Endodermal cell (in vitro differentiated cells): ENCODE data around the gene C1QL2. TPM values are rescaled to one million over a fixed set of nuclear protein-coding genes. Genes with fewer than 3 reads are reported as not detected.

ENCODE experiments used
- DNase-seq: peaks from one replicate; pipeline ENCODE4 v3.0.0-alpha.2; 2017
- H3K27ac ChIP-seq: 2 replicates; pipeline ENCODE4 v1.5.1; 2013; ENCODE audit warnings: mild to moderate bottlenecking, low read depth, low read length, moderate library complexity
- H3K27me3 ChIP-seq: 2 replicates; pipeline ENCODE4 v1.6.1; 2013; ENCODE audit warnings: mild to moderate bottlenecking, low read length, moderate library complexity; ENCODE audit not compliant: insufficient read depth, control insufficient read depth, poor library complexity, severe bottlenecking
- H3K36me3 ChIP-seq: 2 replicates; pipeline ENCODE4 v1.7.0; 2013; ENCODE audit warnings: mild to moderate bottlenecking, low read length, moderate library complexity; ENCODE audit not compliant: control insufficient read depth, insufficient read depth
- H3K4me1 ChIP-seq: one replicate; pipeline ENCODE4 v1.7.0; 2013; ENCODE audit warnings: low read length; ENCODE audit not compliant: control insufficient read depth, insufficient read depth
- H3K4me3 ChIP-seq: 2 replicates; pipeline ENCODE4 v1.5.1; 2013; ENCODE audit warnings: mild to moderate bottlenecking, low read length, moderate library complexity
- H3K9ac ChIP-seq: 2 replicates; pipeline ENCODE4 v1.6.1; 2013; ENCODE audit warnings: mild to moderate bottlenecking, low read length, moderate library complexity; ENCODE audit not compliant: poor library complexity, severe bottlenecking; ENCODE audit errors: extremely low read depth
- H3K9me3 ChIP-seq: 2 replicates; pipeline ENCODE4 v1.6.1; 2013; ENCODE audit warnings: mild to moderate bottlenecking, low read length, moderate library complexity; ENCODE audit not compliant: control insufficient read depth
- H3K27ac Mint-ChIP-seq: 2 replicates; pipeline ENCODE4 v1.8.0; 2020; ENCODE audit warnings: mixed read lengths
- H3K27me3 Mint-ChIP-seq: 2 replicates; pipeline ENCODE4 v1.8.0; 2021; ENCODE audit warnings: mild to moderate bottlenecking, mixed read lengths; ENCODE audit not compliant: insufficient read depth
- H3K36me3 Mint-ChIP-seq: 2 replicates; pipeline ENCODE4 v1.8.0; 2020; ENCODE audit warnings: low read depth, mixed read lengths
- H3K4me1 Mint-ChIP-seq: 2 replicates; pipeline ENCODE4 v1.8.0; 2020; ENCODE audit warnings: mixed read lengths
- H3K4me3 Mint-ChIP-seq: 2 replicates; pipeline ENCODE4 v1.8.0; 2020; ENCODE audit warnings: mild to moderate bottlenecking, moderate library complexity, mixed read lengths
- H3K9me3 Mint-ChIP-seq: 2 replicates; pipeline ENCODE4 v1.8.0; 2020; ENCODE audit warnings: mild to moderate bottlenecking, mixed read lengths
- CTCF ChIP-seq: fragments of 200-600 bp; sonication (generic); conservative IDR thresholded peaks from 2 replicates; pipeline ENCODE4 v1.5.0; 2021; ENCODE audit warnings: antibody characterized with exemption, mild to moderate bottlenecking
- WGBS, 2 experiments: methylation state at CpG; one replicate each; pipeline versions ENCODE4 v1.1.5 to v1.1.7; 2013; ENCODE audit warnings: missing lambda C conversion rate in 2 of 2, mixed read lengths in 1 of 2; ENCODE audit not compliant: insufficient coverage in 1 of 2, insufficient read length in 1 of 2; 5-methylcytosine and 5-hydroxymethylcytosine counted together
- total RNA-seq, 2 donors: library from RNA; stranded (reverse); fragmentation: NEBNext Ultra II Directional in 1 of 2; extraction: Animal tissue kit (Norgen Biotek cat#: 25700) in 1 of 2; gene quantifications; 2 replicates in 1 of 2; 3 replicates in 1 of 2; pipeline ENCODE4 v1.2.1, GENCODE V29; 2021

The C1QL2 gene
- total RNA-seq, 2 donors from 2014 or later, result not detected

- 92% methylated on average over 10 of the region's 10 CpGs for WGBS, 2 experiments
- H3K4me1 ChIP-seq, result no peaks in the 10 kb centered on the region
- H3K9ac ChIP-seq, result no peak overlapping the region
- no peak for DNase-seq
- no peaks in the 10 kb centered on the region for H3K9me3 ChIP-seq
- H3K4me1 Mint-ChIP-seq, result no peaks in the 10 kb centered on the region
- H3K4me3 Mint-ChIP-seq, result no peak overlapping the region
- H3K9me3 Mint-ChIP-seq, result peaks cover 6% of the 10 kb centered on the region
- no peaks in the 10 kb centered on the region for H3K27me3 ChIP-seq
- H3K27me3 Mint-ChIP-seq, result peaks cover 5% of the 10 kb centered on the region
- H3K27ac ChIP-seq, result no peak overlapping the region
- no peak for TF ChIP-seq CTCF
- no peaks in the 10 kb centered on the region for H3K36me3 ChIP-seq
- no peak overlapping the region for H3K27ac Mint-ChIP-seq
- H3K36me3 Mint-ChIP-seq, result no peaks in the 10 kb centered on the region
- no peak overlapping the region for H3K4me3 ChIP-seq
These were observed 17.0 kb upstream of the C1QL2 start for GRCh38 chr2:119175517-119175916.

GRCh38 chr2:119174993-119175347 lies 16.4 kb upstream of the C1QL2 start:
- Histone ChIP-seq H3K4me3 (no peak overlapping the region), H3K27me3 (no peaks in the 10 kb centered on the region), H3K36me3 (no peaks in the 10 kb centered on the region), H3K9ac (no peak overlapping the region), H3K4me1 (no peaks in the 10 kb centered on the region), H3K27ac (no peak overlapping the region), H3K9me3 (no peaks in the 10 kb centered on the region)
- Mint-ChIP-seq H3K27ac (no peak overlapping the region), H3K4me1 (no peaks in the 10 kb centered on the region), H3K9me3 (peaks cover 6% of the 10 kb centered on the region), H3K27me3 (peaks cover 5% of the 10 kb centered on the region), H3K36me3 (no peaks in the 10 kb centered on the region), H3K4me3 (no peak overlapping the region)
- WGBS, 2 experiments, result 84 to 87% methylated on average over 3 to 6 of the region's 6 CpGs
- TF ChIP-seq CTCF, result no peak
- DNase-seq, result no peak

GRCh38 chr2:119174216-119174992 lies 15.9 kb upstream of the C1QL2 start:
- Mint-ChIP-seq H3K4me1 (no peaks in the 10 kb centered on the region), H3K27ac (no peak overlapping the region), H3K36me3 (no peaks in the 10 kb centered on the region), H3K4me3 (no peak overlapping the region), H3K9me3 (peaks cover 6% of the 10 kb centered on the region), H3K27me3 (peaks cover 5% of the 10 kb centered on the region)
- no peak overlapping the region for H3K27ac ChIP-seq
- no peaks in the 10 kb centered on the region for H3K4me1 ChIP-seq
- H3K9me3 ChIP-seq, result no peaks in the 10 kb centered on the region
- peaks cover 6% of the 10 kb centered on the region for H3K27me3 ChIP-seq
- DNase-seq, result peak; percentile 91
- H3K36me3 ChIP-seq, result no peaks in the 10 kb centered on the region
- H3K9ac ChIP-seq, result no peak overlapping the region
- peak; percentile 87 for TF ChIP-seq CTCF
- H3K4me3 ChIP-seq, result no peak overlapping the region
- WGBS, 2 experiments, result 69% methylated on average over 21 to 22 of the region's 22 CpGs
